K562 (cell line): ENCODE measurements around the gene MAN1B1. TPM values are rescaled to one million over a fixed set of nuclear protein-coding genes. Genes with fewer than 3 reads are reported as not detected.

ENCODE experiments used
- GATAD2A ChIP-seq: fragments of 450-650 bp; IDR thresholded peaks from 2 replicates; pipeline ENCODE4 v1.6.1; 2017
- KLF13 ChIP-seq: fragments of 450-650 bp; IDR thresholded peaks from 2 replicates; pipeline ENCODE4 v1.6.1; 2016; ENCODE audit warnings: missing genetic modification characterization, low read depth, mild to moderate bottlenecking, missing compliant biosample characterization, moderate library complexity, borderline replicate concordance
- MAZ ChIP-seq, 2 experiments: fragments of 450-650 bp in 1 of 2; sonication (generic) in 1 of 2; formaldehyde crosslinking; IDR thresholded peaks in 1 of 2; conservative IDR thresholded peaks in 1 of 2; 2 replicates each; pipeline versions ENCODE4 v1.4.0 to v1.5.0; 2020; ENCODE audit warnings: mild to moderate bottlenecking in 1 of 2, missing genetic modification reagents in 1 of 2
- PTTG1 ChIP-seq: fragments of 450-650 bp; IDR thresholded peaks from 2 replicates; pipeline ENCODE4 v1.6.1; 2016; ENCODE audit warnings: low read depth, mild to moderate bottlenecking, missing genetic modification characterization, missing compliant biosample characterization
- SAFB ChIP-seq: fragments of 200-400 bp; formaldehyde crosslinking; IDR thresholded peaks from 2 replicates; pipeline ENCODE4 v1.6.1; 2017; ENCODE audit warnings: low read depth, low read length, borderline replicate concordance
- SP1 ChIP-seq: sonication (generic); formaldehyde crosslinking; IDR thresholded peaks from 2 replicates; pipeline ENCODE4 v1.8.1; 2022; ENCODE audit warnings: mild to moderate bottlenecking, missing genetic modification reagents
- ZNF184 ChIP-seq: sonication (generic); formaldehyde crosslinking; IDR thresholded peaks from 2 replicates; pipeline ENCODE4 v1.5.0; 2020; ENCODE audit warnings: missing genetic modification reagents
- polyA plus RNA-seq, 8 experiments: library from polyadenylated mRNA; depleted of rRNA in 4 of 8; stranded (reverse) in 5 of 8; unstranded in 3 of 8; fragments of >200 nt; fragmentation: Nextera tagmentation in 2 of 8; fragmentation: Illumina TruSeq in 1 of 8; extraction: Ambion mirVana in 2 of 8; extraction: Trizol in 1 of 8; gene quantifications; 2 replicates each; pipeline versions ENCODE4 v1.2.1 to v1.2.3, GENCODE V29; 2011 to 2014; ENCODE audit warnings: inconsistent platforms in 1 of 8, missing spikeins in 1 of 8
- total RNA-seq, 7 experiments: library from RNA; depleted of rRNA in 6 of 7; stranded (reverse); fragments of >200 nt in 6 of 7; fragmentation: Illumina TruSeq in 2 of 7; extraction: Trizol in 2 of 7; gene quantifications; 2 replicates each; pipeline versions ENCODE4 v1.2.1 to v1.2.3, GENCODE V29; 2011 to 2021; ENCODE audit warnings: low replicate concordance in 1 of 7
- TF ChIP-seq, protein P1 (sequence below): sonication (generic); formaldehyde crosslinking; IDR thresholded peaks from 2 replicates; pipeline ENCODE4 v1.8.1; 2023; ENCODE audit warnings: mild to moderate bottlenecking, missing genetic modification reagents
- TF ChIP-seq, protein P2 (sequence below): fragments of 200-400 bp; formaldehyde crosslinking; IDR thresholded peaks from 2 replicates; pipeline ENCODE4 v1.6.1; 2017; ENCODE audit warnings: mild to moderate bottlenecking, low read depth, low read length, moderate library complexity
- TF ChIP-seq, protein P3 (sequence below), 2 experiments: IDR thresholded peaks; 2 replicates each; pipeline ENCODE4 v1.6.1; 2011; ENCODE audit warnings: borderline replicate concordance in 1 of 2, control low read depth in 1 of 2, low read depth in 1 of 2, low read length in 1 of 2, mild to moderate bottlenecking in 1 of 2, mixed read lengths in 1 of 2, moderate library complexity in 1 of 2; ENCODE audit not compliant: insufficient read depth in 1 of 2, insufficient read length in 1 of 2, poor library complexity in 1 of 2, severe bottlenecking in 1 of 2; ENCODE audit errors: extremely low read depth in 1 of 2

The MAN1B1 gene
- total and polyA plus RNA-seq, 9 of the 15 experiments (the other 6 are each of a cell fraction or from before 2014, with no cell fraction given): 0.55 to 36.6 (median 27.3) TPM

DNA sequence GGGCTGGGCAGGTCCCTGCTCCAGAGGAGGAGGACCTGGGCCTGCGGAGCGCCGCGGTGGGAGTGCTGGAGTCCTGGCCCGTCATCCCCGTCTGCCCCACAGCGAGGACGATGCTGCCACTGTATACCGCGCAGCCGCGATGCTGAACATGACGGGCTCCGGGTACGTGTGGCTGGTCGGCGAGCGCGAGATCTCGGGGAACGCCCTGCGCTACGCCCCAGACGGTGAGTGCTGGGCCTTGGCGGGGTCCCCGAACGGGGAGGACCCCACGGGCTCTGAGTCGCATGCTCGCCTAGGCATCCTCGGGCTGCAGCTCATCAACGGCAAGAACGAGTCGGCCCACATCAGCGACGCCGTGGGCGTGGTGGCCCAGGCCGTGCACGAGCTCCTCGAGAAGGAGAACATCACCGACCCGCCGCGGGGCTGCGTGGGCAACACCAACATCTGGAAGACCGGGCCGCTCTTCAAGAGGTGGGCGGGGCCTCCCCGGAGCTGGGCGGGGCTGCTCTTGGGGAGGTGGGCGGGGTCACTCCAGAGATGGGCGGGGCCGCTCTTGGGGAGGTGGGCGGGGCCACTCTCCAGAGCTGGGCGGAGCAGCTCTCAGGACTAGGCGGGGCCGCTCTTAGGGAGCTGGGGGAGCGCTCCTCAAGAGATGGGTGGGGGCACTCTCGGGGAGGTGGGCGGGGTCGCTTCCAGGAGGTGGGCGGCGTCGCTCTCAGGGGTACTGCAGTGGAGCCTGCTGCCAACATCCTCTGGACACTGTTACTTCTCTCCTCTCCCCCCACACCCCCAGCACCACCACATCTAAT is 70.0 kb downstream of the MAN1B1 start (continued):
- TF ChIP-seq MAZ (CRISPR knock-in tag; conservative IDR thresholded peaks at IDR 0.05 in 1 of 2, IDR thresholded peaks at IDR 0.05 in 1 of 2) (peak in 1 of 2 experiments; percentile 48; a peak in 1 of 4 replicates), ZNF184 (CRISPR knock-in tag) (no peak), GATAD2A (0 out of 2 replicates have a peak, but pooled peaks have one; percentile 22), PTTG1 (tag) (no peak), SP1 (CRISPR knock-in tag) (0 out of 2 replicates have a peak, but pooled peaks have one; percentile 17), KLF13 (tag) (peak; percentile 24; the same call in 1 of the 2 replicates), SAFB (0 out of 2 replicates have a peak, but pooled peaks have one; percentile 28)
- TF ChIP-seq, protein P1, sequence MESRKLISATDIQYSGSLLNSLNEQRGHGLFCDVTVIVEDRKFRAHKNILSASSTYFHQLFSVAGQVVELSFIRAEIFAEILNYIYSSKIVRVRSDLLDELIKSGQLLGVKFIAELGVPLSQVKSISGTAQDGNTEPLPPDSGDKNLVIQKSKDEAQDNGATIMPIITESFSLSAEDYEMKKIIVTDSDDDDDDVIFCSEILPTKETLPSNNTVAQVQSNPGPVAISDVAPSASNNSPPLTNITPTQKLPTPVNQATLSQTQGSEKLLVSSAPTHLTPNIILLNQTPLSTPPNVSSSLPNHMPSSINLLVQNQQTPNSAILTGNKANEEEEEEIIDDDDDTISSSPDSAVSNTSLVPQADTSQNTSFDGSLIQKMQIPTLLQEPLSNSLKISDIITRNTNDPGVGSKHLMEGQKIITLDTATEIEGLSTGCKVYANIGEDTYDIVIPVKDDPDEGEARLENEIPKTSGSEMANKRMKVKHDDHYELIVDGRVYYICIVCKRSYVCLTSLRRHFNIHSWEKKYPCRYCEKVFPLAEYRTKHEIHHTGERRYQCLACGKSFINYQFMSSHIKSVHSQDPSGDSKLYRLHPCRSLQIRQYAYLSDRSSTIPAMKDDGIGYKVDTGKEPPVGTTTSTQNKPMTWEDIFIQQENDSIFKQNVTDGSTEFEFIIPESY: peak; percentile 95
- TF ChIP-seq, protein P2, sequence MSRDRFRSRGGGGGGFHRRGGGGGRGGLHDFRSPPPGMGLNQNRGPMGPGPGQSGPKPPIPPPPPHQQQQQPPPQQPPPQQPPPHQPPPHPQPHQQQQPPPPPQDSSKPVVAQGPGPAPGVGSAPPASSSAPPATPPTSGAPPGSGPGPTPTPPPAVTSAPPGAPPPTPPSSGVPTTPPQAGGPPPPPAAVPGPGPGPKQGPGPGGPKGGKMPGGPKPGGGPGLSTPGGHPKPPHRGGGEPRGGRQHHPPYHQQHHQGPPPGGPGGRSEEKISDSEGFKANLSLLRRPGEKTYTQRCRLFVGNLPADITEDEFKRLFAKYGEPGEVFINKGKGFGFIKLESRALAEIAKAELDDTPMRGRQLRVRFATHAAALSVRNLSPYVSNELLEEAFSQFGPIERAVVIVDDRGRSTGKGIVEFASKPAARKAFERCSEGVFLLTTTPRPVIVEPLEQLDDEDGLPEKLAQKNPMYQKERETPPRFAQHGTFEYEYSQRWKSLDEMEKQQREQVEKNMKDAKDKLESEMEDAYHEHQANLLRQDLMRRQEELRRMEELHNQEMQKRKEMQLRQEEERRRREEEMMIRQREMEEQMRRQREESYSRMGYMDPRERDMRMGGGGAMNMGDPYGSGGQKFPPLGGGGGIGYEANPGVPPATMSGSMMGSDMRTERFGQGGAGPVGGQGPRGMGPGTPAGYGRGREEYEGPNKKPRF: no peak
- TF ChIP-seq, protein P3, sequence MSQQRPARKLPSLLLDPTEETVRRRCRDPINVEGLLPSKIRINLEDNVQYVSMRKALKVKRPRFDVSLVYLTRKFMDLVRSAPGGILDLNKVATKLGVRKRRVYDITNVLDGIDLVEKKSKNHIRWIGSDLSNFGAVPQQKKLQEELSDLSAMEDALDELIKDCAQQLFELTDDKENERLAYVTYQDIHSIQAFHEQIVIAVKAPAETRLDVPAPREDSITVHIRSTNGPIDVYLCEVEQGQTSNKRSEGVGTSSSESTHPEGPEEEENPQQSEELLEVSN (IDR thresholded peaks at IDR 0.05; ENCODE audit: borderline replicate concordance in 1 of 2, extremely low read depth in 1 of 2, insufficient read depth in 1 of 2, insufficient read length in 1 of 2, low read depth in 1 of 2, low read length in 1 of 2, poor library complexity in 1 of 2, severe bottlenecking in 1 of 2): peak in 1 of 2 experiments; percentile 50
